ENCODE measurements around the gene RHOF.

RHOF gene

GRCh38 chr12:121799842-121800693, 6.6 kb upstream of the RHOF start:
- DNase-seq (ENCODE audit: insufficient read length, low spot score) (no peak), FAIRE-seq (no peak)

GRCh38 chr12:121799156-121799841, 5.8 kb upstream of the RHOF start:
- no peak for FAIRE-seq
- TF ChIP-seq CTCF (IDR thresholded peaks at IDR 0.05; ENCODE audit: insufficient read depth, missing control alignments) = no peak
- no peak for DNase-seq (ENCODE audit: insufficient read length, low spot score)

More at GRCh38 chr12:121799842-121800693, 6.6 kb upstream of the RHOF start:
- no peak for TF ChIP-seq CTCF (IDR thresholded peaks at IDR 0.05; ENCODE audit: insufficient read depth, missing control alignments)

DNA sequence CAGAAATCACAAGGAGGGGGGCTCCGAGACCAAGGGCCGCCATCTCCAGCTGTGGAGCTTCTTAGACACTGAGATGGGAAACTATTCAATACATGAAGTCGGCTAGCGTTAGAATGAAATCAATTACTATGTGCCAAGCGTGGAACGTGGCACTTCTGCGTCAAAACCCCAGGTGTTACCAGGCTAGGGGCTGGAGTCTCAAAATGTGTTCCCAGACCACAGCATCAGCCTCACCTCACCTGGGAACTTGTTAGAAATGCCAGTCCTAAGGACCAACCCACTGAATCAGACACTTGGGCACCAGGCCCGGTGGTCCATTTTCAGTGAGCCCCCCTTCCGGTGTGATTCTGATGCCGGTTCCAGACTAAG, 5.3 kb upstream of the RHOF start:
- FAIRE-seq (no peak), DNase-seq (ENCODE audit: insufficient read length, low spot score) (no peak)
- no peak for TF ChIP-seq CTCF (IDR thresholded peaks at IDR 0.05; ENCODE audit: insufficient read depth, missing control alignments)

- FAIRE-seq = no peak
Measured at GRCh38 chr12:121797937-121798786, 4.7 kb upstream of the RHOF start.

GRCh38 chr12:121796855-121797751, 3.6 kb upstream of the RHOF start:
- FAIRE-seq = no peak
- no peak for TF ChIP-seq CTCF (IDR thresholded peaks at IDR 0.05; ENCODE audit: insufficient read depth, missing control alignments)
- no peak for DNase-seq (ENCODE audit: insufficient read length, low spot score)

More at GRCh38 chr12:121797937-121798786, 4.7 kb upstream of the RHOF start:
- DNase-seq (ENCODE audit: insufficient read length, low spot score) = no peak
- no peak for TF ChIP-seq CTCF (IDR thresholded peaks at IDR 0.05; ENCODE audit: insufficient read depth, missing control alignments)
